HepG2 (cell line): Measurements from ENCODE around the gene CIITA. TPM values are rescaled to one million over a fixed set of nuclear protein-coding genes. Genes with fewer than 3 reads are reported as not detected.

ENCODE experiments used
- CEBPZ ChIP-seq: IDR thresholded peaks from 2 replicates; pipeline ENCODE4 v1.6.1; 2012; ENCODE audit warnings: low read length, improper control_type of control experiment
- DR1 ChIP-seq: sonication (generic); formaldehyde crosslinking; IDR thresholded peaks from 2 replicates; pipeline ENCODE4 v1.8.0; 2021; ENCODE audit warnings: mild to moderate bottlenecking, missing genetic modification reagents, inconsistent platforms
- KAT2B ChIP-seq: fragments of 150-350 bp; IDR thresholded peaks from 2 replicates; pipeline ENCODE4 v1.6.1; 2014; ENCODE audit warnings: low read depth, low read length, borderline replicate concordance
- MNT ChIP-seq: fragments of 450-650 bp; IDR thresholded peaks from 2 replicates; pipeline ENCODE4 v1.6.1; 2016
- MTA1 ChIP-seq: sonication (generic); formaldehyde crosslinking; IDR thresholded peaks from 2 replicates; pipeline ENCODE4 v1.4.0; 2020; ENCODE audit warnings: missing genetic modification reagents, mild to moderate bottlenecking, borderline replicate concordance
- NCOR1 ChIP-seq: fragments of 200-600 bp; sonication (generic); IDR thresholded peaks from 2 replicates; pipeline ENCODE4 v1.7.0; 2017; ENCODE audit warnings: antibody characterized with exemption, low read length, borderline replicate concordance
- NFYC ChIP-seq: IDR thresholded peaks from 2 replicates; pipeline ENCODE4 v1.6.1; 2016; ENCODE audit warnings: missing genetic modification reagents, missing compliant biosample characterization
- NR2C2 ChIP-seq: sonication (generic); formaldehyde crosslinking; IDR thresholded peaks from 2 replicates; pipeline ENCODE4 v1.4.0; 2020; ENCODE audit warnings: missing genetic modification reagents, mild to moderate bottlenecking, moderate library complexity, borderline replicate concordance
- NR2F2 ChIP-seq: IDR thresholded peaks from 2 replicates; pipeline ENCODE4 v1.6.1; 2012; ENCODE audit warnings: low read depth, inconsistent platforms, borderline replicate concordance
- PRMT3 ChIP-seq: sonication (generic); formaldehyde crosslinking; IDR thresholded peaks from 2 replicates; pipeline ENCODE4 v1.8.1; 2022; ENCODE audit warnings: low read depth, mild to moderate bottlenecking, moderate library complexity, missing genetic modification reagents, borderline replicate concordance
- SCMH1 ChIP-seq: sonication (generic); formaldehyde crosslinking; IDR thresholded peaks from 2 replicates; pipeline ENCODE4 v1.9.0; 2021; ENCODE audit warnings: missing genetic modification reagents, mild to moderate bottlenecking, borderline replicate concordance
- SMAD1 ChIP-seq: sonication (generic); formaldehyde crosslinking; IDR thresholded peaks from 2 replicates; pipeline ENCODE4 v1.4.0; 2020; ENCODE audit warnings: missing genetic modification reagents, low read depth, mild to moderate bottlenecking, borderline replicate concordance
- SMC3 ChIP-seq: IDR thresholded peaks from 2 replicates; pipeline ENCODE4 v1.6.1; 2011; ENCODE audit warnings: low read length, improper control_type of control experiment
- SPEN ChIP-seq: sonication (generic); formaldehyde crosslinking; IDR thresholded peaks from 2 replicates; pipeline ENCODE4 v1.5.1; 2020; ENCODE audit warnings: low read depth, mild to moderate bottlenecking, missing genetic modification reagents
- ZNF20 ChIP-seq: sonication (generic); formaldehyde crosslinking; IDR thresholded peaks from 2 replicates; pipeline ENCODE4 v1.4.0; 2020; ENCODE audit warnings: mild to moderate bottlenecking, moderate library complexity, missing genetic modification reagents
- ZNF251 ChIP-seq: sonication (generic); formaldehyde crosslinking; IDR thresholded peaks from 2 replicates; pipeline ENCODE4 v1.9.0; 2021; ENCODE audit warnings: mild to moderate bottlenecking, missing genetic modification reagents
- ZNF546 ChIP-seq: sonication (generic); formaldehyde crosslinking; conservative IDR thresholded peaks from 2 replicates; pipeline ENCODE4 v1.8.1; 2023; ENCODE audit warnings: mild to moderate bottlenecking, missing genetic modification reagents
- ZNF558 ChIP-seq: sonication (generic); formaldehyde crosslinking; IDR thresholded peaks from 2 replicates; pipeline ENCODE4 v1.9.0; 2022; ENCODE audit warnings: mild to moderate bottlenecking, missing genetic modification reagents, borderline replicate concordance
- ZNF615 ChIP-seq: sonication (generic); formaldehyde crosslinking; IDR thresholded peaks from 2 replicates; pipeline ENCODE4 v1.5.0; 2020; ENCODE audit warnings: mild to moderate bottlenecking, missing genetic modification reagents, borderline replicate concordance
- ZNF883 ChIP-seq: sonication (generic); formaldehyde crosslinking; IDR thresholded peaks from 2 replicates; pipeline ENCODE4 v1.5.1; 2020; ENCODE audit warnings: mild to moderate bottlenecking, missing genetic modification reagents; ENCODE audit errors: not compliant biosample characterization
- polyA plus RNA-seq, 8 experiments: library from polyadenylated mRNA; depleted of rRNA in 3 of 8; stranded (reverse) in 7 of 8; unstranded in 1 of 8; fragments of >200 nt; fragmentation: Illumina TruSeq in 4 of 8; extraction: Trizol in 4 of 8; gene quantifications; 2 replicates each; pipeline versions ENCODE4 v1.2.1 to v1.2.3, GENCODE V29; 2011 to 2016; ENCODE audit warnings: low read depth in 4 of 8, missing spikeins in 1 of 8, mixed read lengths in 1 of 8; ENCODE audit not compliant: insufficient read depth in 1 of 8
- total RNA-seq, 5 experiments: library from RNA; depleted of rRNA; stranded (reverse); fragments of >200 nt; fragmentation: Illumina TruSeq; extraction: Trizol; gene quantifications; 2 replicates each; pipeline ENCODE4 v1.2.3, GENCODE V29; 2016; ENCODE audit warnings: low read depth in 1 of 5
- TF ChIP-seq, protein P1 (sequence below): IDR thresholded peaks from 2 replicates; pipeline ENCODE4 v1.6.1; 2018; ENCODE audit warnings: missing genetic modification reagents, mild to moderate bottlenecking, missing compliant biosample characterization
- TF ChIP-seq, protein P2 (sequence below): sonication (generic); formaldehyde crosslinking; IDR thresholded peaks from 2 replicates; pipeline ENCODE4 v1.4.0; 2020; ENCODE audit warnings: missing genetic modification reagents

The CIITA gene
- total and polyA plus RNA-seq, 2 of the 13 experiments (the other 11 are each of a cell fraction or from before 2014, with no cell fraction given), result 0.08 to 0.09 TPM

DNA sequence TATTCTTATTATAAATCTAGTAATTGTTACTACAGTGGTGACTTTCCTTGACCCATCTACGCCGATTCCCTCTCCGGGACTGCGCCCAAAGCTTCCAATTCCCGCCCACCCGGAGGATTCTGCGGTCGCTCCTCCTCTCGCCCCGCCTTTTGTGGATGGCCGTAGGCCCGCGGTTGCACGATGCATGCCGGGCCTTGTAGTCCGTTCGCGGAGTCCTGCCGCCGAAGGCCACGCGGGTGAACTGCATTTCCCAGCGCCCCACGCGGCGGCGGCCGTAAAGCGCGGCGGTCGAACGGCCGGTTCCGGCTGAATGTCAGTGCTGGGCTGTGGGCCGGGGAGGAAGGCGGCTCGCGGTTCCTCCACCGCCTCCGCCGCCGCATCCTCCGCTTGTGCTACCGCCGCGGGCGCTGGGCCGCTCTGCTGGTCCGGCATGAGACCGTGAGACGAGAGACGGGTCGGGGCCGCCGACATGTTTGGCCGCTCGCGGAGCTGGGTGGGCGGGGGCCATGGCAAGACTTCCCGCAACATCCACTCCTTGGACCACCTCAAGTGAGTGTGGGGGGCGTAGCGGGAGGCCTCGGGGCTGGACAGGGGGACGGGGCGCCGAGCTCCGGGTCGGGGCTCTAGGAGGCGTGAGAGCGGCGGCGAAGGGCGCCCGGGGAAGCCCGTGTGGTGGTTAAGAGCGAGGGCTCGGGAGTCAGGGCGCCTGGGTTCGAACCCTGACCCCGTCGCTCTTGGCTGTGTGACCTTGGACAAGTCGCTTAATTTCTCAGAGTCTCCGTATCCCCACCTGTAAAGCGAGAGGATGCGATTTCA, 67.5 kb downstream of the CIITA start, which contains the start of gene CLEC16A (continued):
- TF ChIP-seq, protein P1, sequence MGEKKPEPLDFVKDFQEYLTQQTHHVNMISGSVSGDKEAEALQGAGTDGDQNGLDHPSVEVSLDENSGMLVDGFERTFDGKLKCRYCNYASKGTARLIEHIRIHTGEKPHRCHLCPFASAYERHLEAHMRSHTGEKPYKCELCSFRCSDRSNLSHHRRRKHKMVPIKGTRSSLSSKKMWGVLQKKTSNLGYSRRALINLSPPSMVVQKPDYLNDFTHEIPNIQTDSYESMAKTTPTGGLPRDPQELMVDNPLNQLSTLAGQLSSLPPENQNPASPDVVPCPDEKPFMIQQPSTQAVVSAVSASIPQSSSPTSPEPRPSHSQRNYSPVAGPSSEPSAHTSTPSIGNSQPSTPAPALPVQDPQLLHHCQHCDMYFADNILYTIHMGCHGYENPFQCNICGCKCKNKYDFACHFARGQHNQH (CRISPR knock-in tag), result peak; percentile 97
- TF ChIP-seq ZNF546, result peak; percentile 66; the same call in 1 of the 2 replicates
- TF ChIP-seq ZNF20 (CRISPR knock-in tag), result no peak
- TF ChIP-seq DR1 (CRISPR knock-in tag), result peak; percentile 84
- TF ChIP-seq NR2F2, result no peak; the same call in 1 of the 2 replicates
- no peak for TF ChIP-seq ZNF615 (CRISPR knock-in tag)
- TF ChIP-seq MTA1 (CRISPR knock-in tag), result peak; percentile 97
- TF ChIP-seq NCOR1, result no peak
- TF ChIP-seq SMAD1 (CRISPR knock-in tag), result peak; percentile 100
- no peak for TF ChIP-seq KAT2B
- TF ChIP-seq MNT, result peak; percentile 77
- no peak for TF ChIP-seq CEBPZ
- TF ChIP-seq SPEN (CRISPR knock-in tag), result peak; percentile 100
- no peak for TF ChIP-seq SMC3
- TF ChIP-seq PRMT3 (CRISPR knock-in tag), result no peak
- peak; percentile 98 for TF ChIP-seq ZNF883
- TF ChIP-seq, protein P2, sequence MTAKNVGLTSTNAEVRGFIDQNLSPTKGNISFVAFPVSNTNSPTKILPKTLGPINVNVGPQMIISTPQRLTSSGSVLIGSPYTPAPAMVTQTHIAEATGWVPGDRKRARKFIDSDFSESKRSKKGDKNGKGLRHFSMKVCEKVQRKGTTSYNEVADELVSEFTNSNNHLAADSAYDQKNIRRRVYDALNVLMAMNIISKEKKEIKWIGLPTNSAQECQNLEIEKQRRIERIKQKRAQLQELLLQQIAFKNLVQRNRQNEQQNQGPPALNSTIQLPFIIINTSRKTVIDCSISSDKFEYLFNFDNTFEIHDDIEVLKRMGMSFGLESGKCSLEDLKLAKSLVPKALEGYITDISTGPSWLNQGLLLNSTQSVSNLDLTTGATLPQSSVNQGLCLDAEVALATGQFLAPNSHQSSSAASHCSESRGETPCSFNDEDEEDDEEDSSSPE (CRISPR knock-in tag), result peak; percentile 97
- no peak for TF ChIP-seq ZNF558 (CRISPR knock-in tag)
- TF ChIP-seq ZNF251 (CRISPR knock-in tag), result 0 out of 2 replicates have a peak, but pooled peaks have one; percentile 73
- TF ChIP-seq NR2C2 (CRISPR knock-in tag), result peak; percentile 94
- peak; percentile 78 for TF ChIP-seq NFYC
- no peak for TF ChIP-seq SCMH1 (CRISPR knock-in tag)
